Progenitor cell of endocrine pancreas (in vitro differentiated cells): ENCODE results near the gene ROR2. TPM values are rescaled to one million over a fixed set of nuclear protein-coding genes. Genes with fewer than 3 reads are reported as not detected.

ENCODE experiments used
- DNase-seq: peaks from one replicate; pipeline ENCODE4 v3.0.0; 2021; ENCODE audit warnings: low spot score; ENCODE audit not compliant: unreplicated experiment
- H3K27ac Mint-ChIP-seq: 2 replicates; pipeline ENCODE4 v1.8.0; 2021; ENCODE audit warnings: mild to moderate bottlenecking, moderate library complexity, mixed read lengths
- H3K27me3 Mint-ChIP-seq: 2 replicates; pipeline ENCODE4 v1.8.0; 2021; ENCODE audit warnings: mixed read lengths
- H3K36me3 Mint-ChIP-seq: 2 replicates; pipeline ENCODE4 v1.8.0; 2022; ENCODE audit warnings: mixed read lengths; ENCODE audit not compliant: insufficient read depth
- H3K4me1 Mint-ChIP-seq: 2 replicates; pipeline ENCODE4 v1.8.0; 2021; ENCODE audit warnings: low read depth, mixed read lengths
- H3K4me3 Mint-ChIP-seq: 2 replicates; pipeline ENCODE4 v1.8.0; 2021; ENCODE audit warnings: low read depth, mild to moderate bottlenecking, moderate library complexity, mixed read lengths
- H3K9me3 Mint-ChIP-seq: 2 replicates; pipeline ENCODE4 v1.8.0; 2021; ENCODE audit warnings: low read depth, mixed read lengths
- total RNA-seq: library from RNA; stranded (reverse); gene quantifications from 2 replicates; pipeline ENCODE4 v1.2.1, GENCODE V29; 2021
- TF ChIP-seq, protein P1 (sequence below): fragments of 200-600 bp; sonication (generic); IDR thresholded peaks from one replicate; pipeline ENCODE4 v1.5.0; 2021; ENCODE audit warnings: antibody characterized with exemption, mild to moderate bottlenecking; ENCODE audit not compliant: unreplicated experiment

ROR2 gene
- total RNA-seq, 1 donor from 2014 or later, result 23.6 TPM

DNA sequence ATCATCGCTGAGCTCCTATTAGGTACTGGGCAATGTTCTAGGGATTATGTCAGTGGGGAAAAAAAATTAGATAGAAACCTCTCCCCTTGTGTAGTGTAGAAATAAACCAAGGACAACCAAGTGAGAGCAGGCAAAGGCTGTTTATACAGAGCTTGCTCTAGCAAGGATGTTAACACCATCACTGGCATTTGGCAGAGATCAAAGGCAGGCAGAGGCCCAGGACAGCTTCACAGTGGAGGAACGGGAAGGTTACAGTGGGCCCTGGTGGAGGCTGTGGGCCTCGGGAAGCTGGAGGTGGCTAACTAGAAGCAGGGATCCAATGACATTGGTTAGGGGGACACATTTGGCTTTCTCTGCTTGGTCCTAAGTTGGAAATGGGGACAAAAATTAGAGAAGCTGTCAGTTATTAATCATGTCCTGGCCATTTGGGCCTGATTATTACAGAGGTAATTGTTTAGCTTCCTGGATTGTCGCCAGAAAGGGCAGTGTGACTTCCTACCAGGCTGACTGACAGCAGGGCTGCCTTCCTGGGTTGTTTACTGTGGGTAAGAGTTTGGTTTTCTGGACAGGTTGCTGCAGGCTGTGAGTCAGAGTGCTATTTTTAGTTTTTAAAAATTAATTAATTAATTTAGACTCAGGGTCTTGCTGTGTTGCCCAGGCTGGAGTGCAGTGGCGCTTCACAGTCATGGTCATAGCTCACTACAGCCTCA is 259.3 kb downstream of the ROR2 start:
- Mint-ChIP-seq H3K36me3 (no peaks in the 10 kb centered on the region), H3K9me3 (no peaks in the 10 kb centered on the region), H3K27ac (no peak overlapping the region), H3K4me1 (peaks cover 5% of the 10 kb centered on the region), H3K27me3 (peaks cover 6% of the 10 kb centered on the region), H3K4me3 (no peak overlapping the region)
- DNase-seq, result no peak
- TF ChIP-seq, protein P1, sequence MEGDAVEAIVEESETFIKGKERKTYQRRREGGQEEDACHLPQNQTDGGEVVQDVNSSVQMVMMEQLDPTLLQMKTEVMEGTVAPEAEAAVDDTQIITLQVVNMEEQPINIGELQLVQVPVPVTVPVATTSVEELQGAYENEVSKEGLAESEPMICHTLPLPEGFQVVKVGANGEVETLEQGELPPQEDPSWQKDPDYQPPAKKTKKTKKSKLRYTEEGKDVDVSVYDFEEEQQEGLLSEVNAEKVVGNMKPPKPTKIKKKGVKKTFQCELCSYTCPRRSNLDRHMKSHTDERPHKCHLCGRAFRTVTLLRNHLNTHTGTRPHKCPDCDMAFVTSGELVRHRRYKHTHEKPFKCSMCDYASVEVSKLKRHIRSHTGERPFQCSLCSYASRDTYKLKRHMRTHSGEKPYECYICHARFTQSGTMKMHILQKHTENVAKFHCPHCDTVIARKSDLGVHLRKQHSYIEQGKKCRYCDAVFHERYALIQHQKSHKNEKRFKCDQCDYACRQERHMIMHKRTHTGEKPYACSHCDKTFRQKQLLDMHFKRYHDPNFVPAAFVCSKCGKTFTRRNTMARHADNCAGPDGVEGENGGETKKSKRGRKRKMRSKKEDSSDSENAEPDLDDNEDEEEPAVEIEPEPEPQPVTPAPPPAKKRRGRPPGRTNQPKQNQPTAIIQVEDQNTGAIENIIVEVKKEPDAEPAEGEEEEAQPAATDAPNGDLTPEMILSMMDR, result no peak

DNA sequence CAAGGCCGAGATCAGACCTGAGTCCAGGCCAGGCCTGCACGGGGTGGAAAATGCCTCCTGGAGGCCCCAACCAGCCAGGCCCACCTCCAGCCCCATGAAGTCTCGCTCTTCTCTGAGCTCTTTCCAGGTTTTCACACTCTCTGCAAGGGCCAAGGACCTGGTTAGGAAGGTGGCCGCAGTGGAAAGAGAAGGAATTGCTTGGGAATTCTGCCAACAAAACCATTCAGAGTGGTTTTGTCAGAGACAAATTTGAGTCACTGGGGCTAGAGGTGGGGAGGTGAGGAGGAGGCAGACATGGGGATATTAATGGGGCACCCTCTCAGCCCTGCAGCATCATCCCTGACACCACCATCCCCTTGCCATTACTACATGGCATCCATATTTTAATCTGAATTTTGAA is 261.0 kb downstream of the ROR2 start:
- H3K36me3 Mint-ChIP-seq, result no peaks in the 10 kb centered on the region
- no peaks in the 10 kb centered on the region for H3K9me3 Mint-ChIP-seq
- TF ChIP-seq, protein P1, result no peak
- peaks cover 6% of the 10 kb centered on the region for H3K27me3 Mint-ChIP-seq
- no peak for DNase-seq
- no peak overlapping the region for H3K4me3 Mint-ChIP-seq
- peaks cover 5% of the 10 kb centered on the region for H3K4me1 Mint-ChIP-seq
- H3K27ac Mint-ChIP-seq, result no peak overlapping the region

DNA sequence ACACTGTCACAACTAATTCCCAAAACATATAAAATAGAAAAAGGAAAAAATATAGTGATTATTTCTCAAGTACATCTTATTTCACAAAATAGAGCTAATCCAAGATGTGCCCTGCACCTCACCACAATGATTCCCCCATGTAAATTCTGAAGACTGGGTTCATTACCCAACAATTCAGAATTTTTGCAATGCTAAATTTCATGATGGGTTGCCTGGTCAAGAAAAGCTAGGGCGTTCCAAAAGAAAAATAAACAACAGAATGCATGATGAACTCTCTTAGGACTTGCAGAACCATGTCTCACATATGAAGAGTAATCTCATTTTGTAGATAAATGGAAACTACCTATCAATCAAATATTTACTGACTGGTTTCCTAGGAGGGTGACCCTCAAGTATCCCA is 266.8 kb downstream of the ROR2 start:
- H3K27me3 Mint-ChIP-seq, result peaks cover 10% of the 10 kb centered on the region
- no peaks in the 10 kb centered on the region for H3K4me1 Mint-ChIP-seq
- no peak overlapping the region for H3K27ac Mint-ChIP-seq
- H3K9me3 Mint-ChIP-seq, result no peaks in the 10 kb centered on the region
- no peaks in the 10 kb centered on the region for H3K36me3 Mint-ChIP-seq
- TF ChIP-seq, protein P1, result no peak
- DNase-seq, result no peak
- H3K4me3 Mint-ChIP-seq, result no peak overlapping the region

DNA sequence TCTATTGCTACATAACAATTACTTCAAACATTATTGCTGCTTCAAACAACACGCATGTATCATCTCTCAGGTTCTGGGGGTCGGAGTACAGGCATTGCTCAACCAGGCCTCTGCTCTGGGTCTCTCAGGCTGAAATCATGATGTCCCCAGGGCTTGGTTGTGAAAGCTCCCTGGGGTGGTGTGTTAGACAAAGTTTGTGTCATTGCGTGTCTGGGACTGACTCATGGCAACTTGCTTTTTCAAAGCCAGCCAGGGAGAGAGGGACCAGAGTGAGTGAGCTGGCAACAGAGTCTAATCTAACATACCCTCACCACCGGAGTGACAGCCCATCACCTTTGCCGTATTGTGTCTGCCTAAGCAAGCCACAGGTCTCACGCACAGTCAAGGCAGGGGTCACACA is 267.2 kb downstream of the ROR2 start:
- H3K4me1 Mint-ChIP-seq, result peaks cover under 1% of the 10 kb centered on the region
- H3K9me3 Mint-ChIP-seq, result no peaks in the 10 kb centered on the region
- no peak for DNase-seq
- peaks cover 10% of the 10 kb centered on the region for H3K27me3 Mint-ChIP-seq
- TF ChIP-seq, protein P1, result no peak
- no peak overlapping the region for H3K27ac Mint-ChIP-seq
- H3K36me3 Mint-ChIP-seq, result no peaks in the 10 kb centered on the region
- no peak overlapping the region for H3K4me3 Mint-ChIP-seq

DNA sequence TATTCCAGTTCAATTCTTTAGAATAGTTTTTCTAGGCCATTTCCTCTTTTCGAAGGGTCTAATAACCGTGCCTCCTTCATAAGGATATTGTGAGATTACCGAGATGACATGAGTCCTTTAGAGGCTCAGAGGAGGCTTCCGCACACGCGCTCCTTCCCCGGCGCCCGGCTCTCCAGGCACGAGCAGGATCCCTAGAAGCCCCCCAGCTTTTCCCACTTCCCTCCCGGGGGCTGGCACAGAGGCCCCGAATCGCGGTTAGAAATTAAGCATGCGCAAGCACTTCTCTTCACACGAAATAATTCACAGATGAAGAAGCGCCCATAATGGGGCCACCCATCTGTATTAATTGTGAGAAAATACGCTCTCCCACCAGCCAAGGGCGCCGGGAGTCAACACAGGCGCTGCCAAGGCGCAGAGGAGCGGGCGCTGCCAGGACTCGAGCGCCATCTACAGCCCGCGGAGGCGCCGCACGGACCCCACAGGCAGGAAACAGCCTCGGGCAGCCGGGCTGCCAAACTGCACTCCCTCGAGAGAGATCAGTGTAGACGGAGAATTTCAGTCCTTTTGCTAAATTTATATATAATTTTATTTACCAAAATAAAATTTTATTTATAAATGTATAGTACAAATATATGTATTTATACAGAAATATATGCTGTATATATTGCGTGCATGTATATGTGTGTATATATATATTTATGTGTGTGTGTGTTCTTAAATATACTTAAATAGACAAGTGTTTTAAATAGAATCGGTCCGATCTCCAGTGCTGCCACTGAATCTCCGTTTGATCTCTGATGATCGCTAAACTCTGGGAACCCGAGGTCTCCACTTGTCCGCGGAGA is 268.3 kb downstream of the ROR2 start:
- H3K36me3 Mint-ChIP-seq, result no peaks in the 10 kb centered on the region
- peaks cover 10% of the 10 kb centered on the region for H3K27me3 Mint-ChIP-seq
- peak; percentile 76 for DNase-seq
- peak overlapping the region; percentile 47 for H3K4me3 Mint-ChIP-seq
- H3K27ac Mint-ChIP-seq, result no peak overlapping the region
- TF ChIP-seq, protein P1, result peak; percentile 97
- peaks cover 6% of the 10 kb centered on the region for H3K4me1 Mint-ChIP-seq
- no peaks in the 10 kb centered on the region for H3K9me3 Mint-ChIP-seq
